Measurements from ENCODE around the gene RPL27A. TPM values are rescaled to one million over a fixed set of nuclear protein-coding genes. Genes with fewer than 3 reads are reported as not detected.

The RPL27A gene
- polyA plus RNA-seq, 4 donors, result 1,817 to 2,312 (median 2,190) TPM

Other genes starting within 250 kb of the RPL27A start
- 10 to 100 TPM; 26.5 to 31.7 (median 29.0) TPM for gene STK33, start 88.6 kb upstream of the RPL27A start, polyA plus RNA-seq (ENCODE audit: insufficient read length in 4 of 4)
- 10 to 100 TPM in 1 of 4 donors, 1 to 10 TPM in 3; 4.0 to 10.1 (median 5.8) TPM for gene TRIM66, start 127 bp upstream of the RPL27A start, polyA plus RNA-seq (ENCODE audit: insufficient read length in 4 of 4)
- 10 to 100 TPM; 20.8 to 21.6 (median 21.3) TPM for gene AKIP1, start 228.4 kb downstream of the RPL27A start, polyA plus RNA-seq (ENCODE audit: insufficient read length in 4 of 4)

All from right renal pelvis (tissue), 4 donors.